ENCODE measurements around the gene APCDD1L. TPM values are rescaled to one million over a fixed set of nuclear protein-coding genes. Genes with fewer than 3 reads are reported as not detected.
"Not testable (repeated sequence)": the region's sequence is repeated elsewhere in the genome, so short reads cannot be mapped to it uniquely, and the experiment has no call there.

APCDD1L gene
- total RNA-seq, 1 donor from 2014 or later: 0.86 TPM

DNA sequence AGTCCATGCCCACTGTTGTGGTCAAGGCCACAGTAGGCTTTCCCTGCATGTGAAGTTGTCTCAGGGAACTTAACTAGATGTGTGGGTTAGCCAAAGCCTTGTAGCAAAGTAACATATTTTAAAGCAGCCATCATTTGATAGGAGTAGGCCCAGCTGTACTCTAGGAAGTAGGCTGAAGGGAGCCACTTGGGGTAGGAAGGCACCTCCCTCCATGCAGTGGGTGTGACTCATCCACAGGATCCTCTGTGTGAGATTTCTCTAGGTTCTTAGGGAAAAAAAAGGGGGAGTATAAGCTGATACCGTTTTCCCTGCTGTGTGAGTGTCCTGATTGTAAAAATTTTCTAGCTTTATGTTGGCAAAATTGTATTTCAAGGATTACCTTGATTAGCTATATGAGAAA, 81.4 kb downstream of the APCDD1L start:
- no peak for DNase-seq (ENCODE audit: low read depth)
- TF ChIP-seq, protein P1, sequence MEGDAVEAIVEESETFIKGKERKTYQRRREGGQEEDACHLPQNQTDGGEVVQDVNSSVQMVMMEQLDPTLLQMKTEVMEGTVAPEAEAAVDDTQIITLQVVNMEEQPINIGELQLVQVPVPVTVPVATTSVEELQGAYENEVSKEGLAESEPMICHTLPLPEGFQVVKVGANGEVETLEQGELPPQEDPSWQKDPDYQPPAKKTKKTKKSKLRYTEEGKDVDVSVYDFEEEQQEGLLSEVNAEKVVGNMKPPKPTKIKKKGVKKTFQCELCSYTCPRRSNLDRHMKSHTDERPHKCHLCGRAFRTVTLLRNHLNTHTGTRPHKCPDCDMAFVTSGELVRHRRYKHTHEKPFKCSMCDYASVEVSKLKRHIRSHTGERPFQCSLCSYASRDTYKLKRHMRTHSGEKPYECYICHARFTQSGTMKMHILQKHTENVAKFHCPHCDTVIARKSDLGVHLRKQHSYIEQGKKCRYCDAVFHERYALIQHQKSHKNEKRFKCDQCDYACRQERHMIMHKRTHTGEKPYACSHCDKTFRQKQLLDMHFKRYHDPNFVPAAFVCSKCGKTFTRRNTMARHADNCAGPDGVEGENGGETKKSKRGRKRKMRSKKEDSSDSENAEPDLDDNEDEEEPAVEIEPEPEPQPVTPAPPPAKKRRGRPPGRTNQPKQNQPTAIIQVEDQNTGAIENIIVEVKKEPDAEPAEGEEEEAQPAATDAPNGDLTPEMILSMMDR (conservative IDR thresholded peaks at IDR 0.05; ENCODE audit: low read depth, low read length): no peak
- no peak overlapping the region for H3K4me3 ChIP-seq (ENCODE audit: low read depth, low read length)

DNA sequence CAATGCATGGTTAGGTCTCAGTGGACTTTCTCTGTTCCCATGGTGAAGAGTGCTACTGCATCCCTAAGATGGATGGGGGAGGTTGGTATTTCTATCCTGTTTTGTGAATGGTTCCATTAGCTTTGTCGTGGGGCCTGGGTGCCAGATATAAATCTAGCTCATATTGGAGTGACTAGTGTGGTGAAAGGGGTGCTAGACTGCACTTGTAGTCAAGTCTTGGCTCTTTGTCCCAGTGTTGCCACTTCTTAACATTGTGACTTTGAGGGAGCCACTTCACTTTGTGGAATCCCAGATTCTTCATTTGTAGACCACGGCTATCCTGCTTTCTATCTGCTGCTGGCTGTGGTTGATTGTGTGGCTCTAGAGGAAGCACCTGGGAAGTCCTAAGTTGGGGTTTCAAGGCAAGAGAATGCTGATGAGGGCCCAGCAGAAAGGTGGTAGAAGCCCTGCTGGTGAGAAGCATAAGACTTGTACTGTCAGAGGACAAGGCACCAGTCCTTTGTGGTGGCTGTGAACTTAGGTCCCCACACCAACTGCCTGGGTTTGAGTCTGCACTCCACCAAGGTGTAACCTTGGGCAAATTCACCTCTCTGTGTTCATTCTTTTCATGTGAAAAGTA, 82.1 kb downstream of the APCDD1L start:
- DNase-seq (ENCODE audit: low read depth): no peak
- H3K4me3 ChIP-seq (ENCODE audit: low read depth, low read length): no peak overlapping the region
- TF ChIP-seq, protein P1 (conservative IDR thresholded peaks at IDR 0.05; ENCODE audit: low read depth, low read length): no peak

DNA sequence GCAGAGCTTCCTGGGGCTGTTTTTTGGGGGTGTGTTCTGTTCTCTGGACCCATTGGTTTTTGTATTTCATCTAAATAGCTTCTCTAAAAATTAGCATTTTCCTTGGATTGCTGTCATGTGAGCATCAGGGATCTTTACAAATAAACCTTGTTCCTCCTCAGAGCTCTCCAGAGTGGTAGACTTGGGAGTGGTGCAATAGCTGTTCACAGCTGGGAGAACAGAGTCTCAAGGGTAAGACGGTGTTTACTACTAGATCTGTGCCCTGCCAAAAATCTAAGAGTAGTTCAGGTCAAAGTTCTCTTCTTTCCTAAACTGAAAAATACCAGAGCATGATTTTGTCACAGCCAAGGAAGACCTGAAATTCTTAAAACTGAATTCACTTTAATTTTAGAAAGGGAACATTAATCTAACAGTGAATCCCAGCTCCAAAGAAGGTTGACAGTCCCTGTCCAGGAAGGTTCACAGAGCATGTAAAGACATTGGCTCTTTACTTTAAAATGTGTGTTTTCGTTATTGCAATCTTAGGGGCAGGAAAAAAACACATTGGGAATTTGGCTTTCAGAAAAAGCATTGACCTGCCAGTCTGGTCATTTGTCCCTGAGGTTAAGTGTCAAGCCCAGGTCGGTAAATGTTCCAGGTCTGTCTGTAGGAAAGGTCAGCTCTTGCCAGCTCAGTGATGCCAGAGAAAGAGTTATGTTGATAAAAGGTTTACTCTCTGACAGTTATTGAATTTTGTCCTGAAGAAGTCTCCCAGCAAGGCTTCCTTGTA, 82.8 kb downstream of the APCDD1L start:
- TF ChIP-seq, protein P1 (conservative IDR thresholded peaks at IDR 0.05; ENCODE audit: low read depth, low read length): no peak
- no peak for DNase-seq (ENCODE audit: low read depth)
- H3K4me3 ChIP-seq (ENCODE audit: low read depth, low read length): no peak overlapping the region

DNA sequence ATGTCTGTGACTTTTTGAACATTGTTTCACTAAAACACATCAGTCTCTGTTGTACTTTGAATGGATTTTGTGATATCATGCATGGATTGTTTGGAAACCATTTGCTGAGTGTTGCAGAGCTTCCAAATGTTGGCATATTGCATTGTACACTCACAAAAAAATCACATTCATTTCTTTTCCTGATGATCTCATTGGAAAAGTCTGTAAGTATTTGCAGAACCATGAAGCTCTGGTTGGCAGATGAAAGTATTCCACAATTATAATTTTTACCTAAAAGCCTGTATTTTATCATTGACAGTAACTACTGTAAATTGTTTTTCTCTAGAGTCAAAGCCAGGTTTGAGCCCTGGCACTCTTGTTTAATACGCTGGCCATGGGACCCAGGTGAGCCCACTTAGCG, 84.1 kb downstream of the APCDD1L start:
- no peak overlapping the region for H3K4me3 ChIP-seq (ENCODE audit: low read depth, low read length)
- TF ChIP-seq, protein P1 (conservative IDR thresholded peaks at IDR 0.05; ENCODE audit: low read depth, low read length): no peak
- no peak for DNase-seq (ENCODE audit: low read depth)

DNA sequence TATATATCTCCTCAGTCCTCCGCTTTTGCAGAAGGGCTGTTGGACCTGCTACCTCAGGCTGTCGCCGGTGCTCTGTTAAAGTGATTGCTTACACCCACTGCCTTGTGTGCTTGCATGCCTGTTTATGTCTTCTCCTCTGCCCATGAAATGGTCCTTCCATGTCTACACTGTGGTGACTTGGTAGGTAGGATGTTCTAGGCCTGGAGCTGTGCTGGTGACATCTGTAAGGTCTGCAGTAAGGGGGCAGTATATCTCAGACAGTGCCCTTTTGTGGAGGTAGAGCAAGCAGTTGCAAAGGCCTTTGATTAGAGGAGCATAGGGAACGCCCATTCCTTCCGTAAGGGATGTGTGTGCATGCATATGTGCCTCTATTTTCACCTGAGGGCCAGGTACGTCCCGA, 85.9 kb downstream of the APCDD1L start:
- H3K4me3 ChIP-seq (ENCODE audit: low read depth, low read length): no peak overlapping the region
- TF ChIP-seq, protein P1 (conservative IDR thresholded peaks at IDR 0.05; ENCODE audit: low read depth, low read length): no peak
- no peak for DNase-seq (ENCODE audit: low read depth)

DNA sequence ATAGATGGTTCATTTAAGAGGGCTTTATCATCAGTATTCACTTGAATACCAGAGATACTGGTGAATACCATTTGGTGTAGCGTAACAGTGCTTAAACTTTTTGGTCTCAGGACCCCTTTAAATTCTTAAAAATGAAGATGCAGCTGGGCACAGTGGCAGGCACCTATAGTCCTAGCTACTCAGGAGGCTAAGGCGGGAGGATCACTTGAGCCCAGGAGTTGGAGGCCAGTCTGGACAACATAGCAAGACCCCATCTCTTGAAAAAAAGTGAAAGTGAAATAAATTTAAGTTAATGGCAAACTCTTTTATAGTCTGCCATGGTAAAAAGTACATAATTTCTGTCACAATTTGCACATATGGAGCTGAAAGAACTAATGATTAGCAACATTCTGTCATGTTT, 86.8 kb downstream of the APCDD1L start:
- H3K4me3 ChIP-seq (ENCODE audit: low read depth, low read length): no peak overlapping the region
- DNase-seq (ENCODE audit: low read depth): no peak
- TF ChIP-seq, protein P1 (conservative IDR thresholded peaks at IDR 0.05; ENCODE audit: low read depth, low read length): no peak

DNA sequence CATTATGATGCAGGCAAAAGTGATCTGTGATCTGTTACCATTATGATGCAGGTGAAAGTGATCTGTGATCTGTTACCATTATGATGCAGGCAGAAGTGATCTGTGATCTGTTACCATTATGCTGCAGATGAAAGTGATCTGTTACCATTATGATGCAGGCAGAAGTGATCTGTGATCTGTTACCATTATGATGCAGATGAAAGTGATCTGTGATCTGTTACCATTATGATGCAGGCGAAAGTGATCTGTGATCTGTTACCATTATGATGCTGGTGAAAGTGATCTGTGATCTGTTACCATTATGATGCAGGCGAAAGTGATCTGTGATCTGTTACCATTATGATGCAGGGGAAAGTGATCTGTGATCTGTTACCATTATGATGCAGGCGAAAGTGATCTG, 87.6 kb downstream of the APCDD1L start:
- DNase-seq (ENCODE audit: low read depth); H3K4me3 ChIP-seq (ENCODE audit: low read depth, low read length): not testable (repeated sequence)
